Stimulated activated CD4-positive, alpha-beta T cell treated with anti-CD3 and anti-CD28 coated beads, Interleukin-4, amount 100 ng/mL, for 4 hours (primary cell): ENCODE results near the gene KDM4B.
A peak's percentile ranks its signal among the peaks of the same experiment; 100 is the strongest.

Experiments used
- DNase-seq, 2 experiments: peaks; one replicate each; pipeline ENCODE4 v3.0.0-alpha.2; 2020

KDM4B gene

DNA sequence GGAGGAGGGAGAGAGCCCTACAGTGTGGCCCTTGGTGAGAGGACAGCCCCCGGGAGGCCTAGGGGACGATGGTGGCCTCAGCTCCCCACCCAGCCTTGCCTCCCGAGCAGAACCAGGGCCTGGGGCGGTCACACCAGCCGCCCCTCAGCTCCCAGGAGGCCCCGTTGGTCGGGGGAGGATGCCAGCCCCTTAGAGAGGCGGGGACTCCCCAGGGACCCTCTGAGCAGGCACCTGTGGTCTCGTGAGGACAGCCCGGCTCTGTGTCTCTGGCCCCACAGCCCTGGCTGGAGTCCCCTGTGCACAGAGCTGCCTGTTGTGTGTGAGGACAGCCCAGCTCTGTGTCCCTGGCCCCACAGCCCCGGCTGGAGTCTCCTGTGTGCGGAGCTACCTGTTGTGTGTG, 158.8 kb downstream of the KDM4B start:
- no peak for DNase-seq

DNA sequence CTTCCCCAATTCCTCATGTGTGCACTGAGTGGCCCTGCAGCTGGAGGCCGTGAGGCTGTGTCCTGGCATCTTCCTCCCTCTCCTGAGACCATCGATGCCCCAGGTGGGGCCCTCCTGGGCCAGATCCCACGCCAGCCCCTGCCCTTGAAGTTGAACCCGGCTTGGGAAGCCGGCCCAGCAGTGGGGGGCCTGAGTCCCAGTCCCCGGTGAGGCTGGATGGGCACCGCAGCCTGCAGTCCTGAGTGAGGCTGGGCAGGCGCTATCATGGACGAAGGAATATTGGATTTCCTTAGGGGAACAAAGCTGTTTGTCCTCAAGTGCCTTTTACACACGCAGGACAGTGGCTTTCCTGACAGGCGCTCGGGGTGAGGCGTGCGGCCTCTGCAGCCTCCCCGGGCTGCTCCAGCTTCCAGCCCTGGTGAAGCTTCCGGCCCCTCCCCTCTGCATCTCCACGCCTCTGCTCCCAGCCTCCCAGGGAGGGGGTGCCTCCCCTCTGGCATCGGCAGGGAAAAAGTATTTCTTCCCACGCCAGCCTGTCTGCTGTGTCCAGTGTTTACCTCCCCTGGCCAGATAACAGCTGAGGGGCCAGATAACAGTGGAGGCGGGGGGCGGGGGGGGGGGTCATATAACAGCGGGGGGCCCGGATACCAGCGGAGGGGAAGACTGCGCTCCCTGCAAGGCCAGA, 159.5 kb downstream of the KDM4B start:
- no peak for DNase-seq

DNA sequence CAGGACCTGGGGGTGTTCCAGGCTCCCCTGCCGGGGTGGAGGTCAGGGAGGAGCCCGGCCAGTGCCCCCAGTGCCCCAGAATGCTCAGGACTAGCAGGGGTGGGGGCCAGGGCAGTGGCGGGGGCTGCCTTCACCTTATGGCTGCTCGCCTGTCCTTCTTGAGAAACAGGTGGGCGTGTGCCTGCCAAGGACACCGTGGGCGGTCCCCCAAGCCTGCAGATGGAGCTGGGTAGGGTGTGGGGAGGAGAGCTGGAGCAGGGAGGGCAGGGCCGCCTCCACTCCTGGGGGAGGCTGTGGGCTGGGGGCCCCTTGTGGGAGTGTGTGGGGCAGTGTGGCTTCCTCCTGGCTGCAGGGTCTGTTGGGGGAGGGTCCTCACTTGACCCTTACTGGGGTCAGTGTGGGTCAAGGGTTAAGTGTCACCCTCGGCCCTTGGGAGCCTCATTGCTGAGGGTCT, 160.1 kb downstream of the KDM4B start:
- DNase-seq, result no peak

DNA sequence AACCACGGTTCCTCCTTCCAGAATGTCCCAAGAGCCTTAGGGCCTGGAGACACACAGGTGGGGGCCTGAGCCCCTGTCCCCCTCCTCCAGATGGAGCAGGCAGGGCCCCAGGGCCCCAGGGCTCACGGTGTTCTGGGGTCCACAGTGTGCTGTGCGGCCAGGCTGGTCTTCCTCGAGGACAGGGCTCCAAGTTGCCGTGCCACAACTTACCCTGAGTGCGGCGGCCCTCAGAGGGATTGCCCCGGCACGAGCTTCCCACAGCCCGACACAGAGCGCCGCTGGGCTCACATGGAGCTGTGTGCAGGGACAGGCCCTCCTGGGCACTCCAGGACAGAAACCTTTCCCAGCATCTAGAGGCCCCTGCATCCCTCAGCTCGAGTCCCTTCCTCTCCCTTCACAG, 160.8 kb downstream of the KDM4B start:
- no peak for DNase-seq

DNA sequence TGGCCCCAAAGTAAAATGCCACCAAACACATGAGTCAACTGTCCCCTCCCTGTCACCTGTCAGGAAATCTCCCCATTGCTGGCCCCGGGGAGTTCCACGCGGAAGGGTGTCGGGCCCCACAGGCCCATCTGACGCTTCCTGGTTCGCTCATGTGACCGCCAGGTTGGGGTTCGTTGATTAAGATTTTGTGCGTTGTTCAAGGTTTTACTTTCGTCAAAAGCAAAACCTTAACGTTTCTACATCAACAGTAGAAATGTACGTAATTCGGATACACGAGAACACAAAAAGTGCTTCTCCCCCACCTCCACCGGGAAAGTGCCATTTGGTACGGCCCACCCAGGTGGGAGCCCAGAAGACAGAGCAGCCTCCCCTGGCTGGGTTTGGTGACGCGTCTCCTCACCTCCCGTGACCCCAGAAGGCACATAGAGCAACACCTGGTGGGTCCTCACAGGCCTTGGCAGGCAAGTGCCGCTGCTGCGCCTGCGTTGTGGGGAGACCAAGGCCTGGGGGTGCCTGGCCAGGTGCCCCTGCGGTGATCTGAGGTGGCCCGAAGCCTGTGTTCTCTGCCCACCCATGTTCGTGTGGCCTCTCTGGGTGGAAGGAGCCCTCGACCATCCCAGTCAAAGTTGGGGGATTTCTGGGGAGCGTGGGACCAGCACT, 161.6 kb downstream of the KDM4B start:
- DNase-seq, result peak; percentile 21 to 49

DNA sequence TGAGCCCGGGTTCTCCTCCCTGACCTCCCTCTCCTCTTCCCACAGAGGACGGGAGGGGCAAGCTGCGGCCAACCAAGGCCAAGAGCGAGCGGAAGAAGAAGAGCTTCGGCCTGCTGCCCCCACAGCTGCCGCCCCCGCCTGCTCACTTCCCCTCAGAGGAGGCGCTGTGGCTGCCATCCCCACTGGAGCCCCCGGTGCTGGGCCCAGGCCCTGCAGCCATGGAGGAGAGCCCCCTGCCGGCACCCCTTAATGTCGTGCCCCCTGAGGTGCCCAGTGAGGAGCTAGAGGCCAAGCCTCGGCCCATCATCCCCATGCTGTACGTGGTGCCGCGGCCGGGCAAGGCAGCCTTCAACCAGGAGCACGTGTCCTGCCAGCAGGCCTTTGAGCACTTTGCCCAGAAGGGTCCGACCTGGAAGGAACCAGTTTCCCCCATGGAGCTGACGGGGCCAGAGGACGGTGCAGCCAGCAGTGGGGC, 162.2 kb downstream of the KDM4B start:
- no peak for DNase-seq

DNA sequence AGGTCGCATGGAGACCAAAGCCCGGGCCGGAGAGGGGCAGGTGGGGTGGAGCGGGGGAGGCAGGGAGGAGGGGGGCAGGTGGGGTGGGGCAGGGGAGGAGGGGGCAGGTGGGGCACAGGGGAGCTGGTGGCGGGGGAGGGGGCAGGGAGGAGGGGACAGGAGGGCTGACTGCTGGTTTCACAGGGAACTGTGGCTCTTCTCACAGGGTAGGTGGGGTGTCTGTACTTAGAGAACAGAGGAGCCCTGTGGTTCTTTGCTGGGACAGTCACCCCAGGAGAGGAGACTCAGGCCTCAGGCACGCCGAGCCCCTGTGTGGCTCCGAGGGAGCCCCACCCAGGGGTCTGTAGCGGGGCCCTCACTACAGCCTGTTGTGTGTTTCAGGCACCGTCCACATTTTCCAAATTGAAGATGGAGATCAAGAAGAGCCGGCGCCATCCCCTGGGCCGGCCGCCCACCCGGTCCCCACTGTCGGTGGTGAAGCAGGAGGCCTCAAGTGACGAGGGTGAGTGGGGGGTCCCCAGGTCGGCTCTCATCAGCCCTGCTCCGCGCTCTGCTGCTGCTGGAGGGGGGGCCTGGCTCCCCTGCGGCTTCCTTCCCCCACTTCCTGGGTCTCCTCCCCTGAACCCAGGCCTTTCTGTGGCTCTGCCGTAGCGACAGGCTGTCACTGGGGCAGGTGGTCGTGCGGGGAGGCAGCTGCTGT, 162.7 kb downstream of the KDM4B start:
- DNase-seq, result no peak

DNA sequence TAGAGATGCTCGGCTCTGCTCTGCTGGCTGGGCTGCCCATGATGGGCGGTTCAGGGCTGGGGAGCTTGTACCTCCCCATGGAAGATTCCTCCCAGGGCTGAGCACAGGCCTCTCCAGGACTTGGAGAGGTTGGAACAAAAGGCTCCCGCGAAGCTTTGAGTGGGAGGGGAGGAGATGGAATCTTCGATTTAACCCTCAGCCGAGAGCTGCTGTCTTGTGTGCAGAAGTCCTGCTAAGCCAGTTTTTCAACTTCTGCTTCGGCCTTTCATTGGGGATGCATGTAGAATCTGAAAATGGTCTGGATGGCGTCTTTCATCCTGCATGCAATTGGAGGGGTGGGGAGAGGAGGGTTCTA, 163.3 kb downstream of the KDM4B start:
- DNase-seq, result no peak

DNA sequence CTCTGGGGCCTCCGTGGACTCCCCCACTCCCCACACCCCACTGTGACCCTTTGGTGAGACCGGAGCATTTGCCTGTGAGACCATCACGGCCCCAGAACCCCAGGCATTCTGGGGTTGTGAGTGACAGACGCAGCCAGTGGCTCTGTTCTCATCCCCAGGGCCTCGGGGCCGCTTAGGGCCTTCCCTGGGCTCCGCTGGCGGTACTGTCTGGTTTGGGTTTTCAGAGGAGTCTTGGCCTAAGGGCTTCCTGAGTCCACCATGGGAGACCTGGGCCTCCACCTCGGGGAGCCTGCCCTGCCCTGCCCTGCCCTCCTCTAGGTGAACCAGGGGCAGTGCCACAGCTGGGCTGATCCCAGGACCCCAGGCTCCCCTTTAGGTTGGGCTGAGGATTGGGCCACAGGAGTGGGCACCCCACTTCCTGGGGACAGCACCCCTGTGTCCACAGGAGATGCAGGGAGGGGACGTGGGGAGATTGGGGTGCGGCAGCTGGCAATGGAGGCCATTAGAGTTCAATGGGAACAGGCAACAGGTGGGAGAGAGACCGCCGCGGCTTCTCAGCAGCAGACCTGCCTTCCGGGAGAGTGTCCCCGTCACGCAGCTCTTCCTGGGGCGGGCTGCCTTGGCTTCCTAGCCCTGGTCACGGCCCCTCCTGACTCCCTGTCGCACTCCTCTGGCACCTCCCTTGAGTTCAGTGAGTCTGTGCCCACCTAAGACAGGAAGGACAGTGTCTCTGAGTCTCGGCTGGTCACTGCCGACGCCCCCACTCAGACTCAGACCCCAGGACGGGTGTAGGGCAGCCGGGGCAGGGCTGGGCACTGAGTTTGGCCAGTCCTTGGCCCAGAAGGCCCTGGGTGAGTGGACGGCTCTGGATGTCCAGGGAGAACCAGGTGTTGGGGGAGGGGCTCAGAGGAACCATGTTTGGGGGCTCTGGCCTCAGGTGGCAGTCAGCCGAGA, 164.1 kb downstream of the KDM4B start:
- no peak for DNase-seq

DNA sequence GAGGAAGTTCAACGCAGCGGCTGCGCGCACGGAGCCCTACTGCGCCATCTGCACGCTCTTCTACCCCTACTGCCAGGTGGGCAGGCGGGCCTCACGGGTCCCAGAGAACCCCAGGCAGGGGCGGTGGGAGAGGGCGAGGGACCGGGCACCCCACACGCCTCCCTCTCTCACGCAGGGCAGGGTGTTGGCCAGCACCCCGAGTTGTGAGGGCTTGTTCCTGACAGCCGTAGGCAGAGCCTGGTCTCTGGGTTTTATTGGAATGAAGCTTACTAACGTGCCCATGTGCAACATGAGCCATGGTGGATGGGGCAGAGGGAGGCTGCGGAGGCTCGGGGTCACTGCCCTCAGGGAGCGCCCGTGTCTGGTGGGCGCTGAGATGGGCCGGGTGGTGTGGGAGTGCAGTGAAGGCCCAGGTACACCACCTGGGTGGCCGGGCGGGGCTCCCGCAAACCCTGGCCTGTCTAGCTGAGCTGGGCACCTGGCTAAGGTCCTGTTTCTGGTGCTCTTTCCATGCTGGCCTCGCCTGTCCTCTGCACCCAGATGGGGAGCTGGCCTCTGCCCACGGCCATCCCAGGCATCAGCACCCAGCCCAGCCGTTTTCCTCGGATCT, 165.2 kb downstream of the KDM4B start:
- DNase-seq, result no peak

DNA sequence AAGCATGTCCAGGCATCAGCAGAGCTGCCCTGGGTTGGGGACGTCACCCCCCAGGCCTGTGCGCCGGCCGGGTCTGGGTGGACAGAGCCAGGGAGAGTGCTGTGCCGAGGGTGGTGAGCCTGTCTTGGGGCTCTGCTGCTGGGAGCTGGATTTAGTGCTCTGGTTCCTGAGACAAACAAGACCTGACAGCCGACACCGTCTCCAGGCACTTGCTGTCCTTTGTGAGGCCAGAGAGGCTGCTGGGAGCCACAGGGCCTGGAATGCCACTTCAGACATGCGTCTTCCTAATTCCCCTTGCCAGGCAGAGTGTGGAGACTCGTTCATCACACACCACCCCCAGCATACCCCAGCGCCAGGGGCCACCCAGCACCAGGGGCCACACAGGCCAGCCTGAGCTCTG, 165.8 kb downstream of the KDM4B start:
- no peak for DNase-seq

DNA sequence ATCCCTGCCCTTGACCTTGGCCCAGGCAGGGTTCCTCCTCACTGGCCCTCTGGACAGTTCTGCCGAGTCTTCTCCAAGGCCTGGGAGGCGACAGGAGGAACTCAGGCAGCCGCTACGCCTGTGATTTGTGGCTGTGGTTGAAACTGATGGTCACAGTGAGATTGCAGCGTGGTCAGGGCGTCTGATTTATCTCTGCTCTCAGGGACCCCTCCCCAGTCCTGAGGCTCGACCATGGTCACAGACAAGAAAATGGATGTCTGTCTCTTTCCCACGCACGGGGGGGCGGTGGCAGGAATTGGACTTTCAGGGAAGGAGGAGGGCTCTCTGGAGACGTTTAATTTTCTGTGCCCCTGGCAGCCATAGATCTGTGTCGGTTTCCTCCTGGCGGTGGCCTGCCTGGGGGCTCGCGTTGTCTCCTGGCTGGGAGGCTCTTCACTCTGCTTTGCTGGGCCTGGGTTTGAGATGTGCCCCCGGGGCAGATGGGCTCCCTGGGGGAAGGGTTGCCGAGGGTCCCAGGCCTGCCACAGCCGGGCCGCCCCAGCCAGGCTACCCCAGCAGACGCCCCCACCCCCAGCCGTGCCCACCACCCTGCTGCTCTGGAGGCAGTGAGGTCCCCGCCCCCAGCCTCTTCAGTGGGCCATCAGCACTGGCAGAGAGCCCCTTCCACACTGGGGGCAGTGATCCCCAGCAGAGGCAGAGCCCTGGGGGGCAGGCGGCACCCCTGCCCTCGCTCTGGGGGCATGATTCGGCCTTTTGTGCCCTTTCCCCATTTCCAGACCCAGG, 167.4 kb downstream of the KDM4B start:
- no peak for DNase-seq

DNA sequence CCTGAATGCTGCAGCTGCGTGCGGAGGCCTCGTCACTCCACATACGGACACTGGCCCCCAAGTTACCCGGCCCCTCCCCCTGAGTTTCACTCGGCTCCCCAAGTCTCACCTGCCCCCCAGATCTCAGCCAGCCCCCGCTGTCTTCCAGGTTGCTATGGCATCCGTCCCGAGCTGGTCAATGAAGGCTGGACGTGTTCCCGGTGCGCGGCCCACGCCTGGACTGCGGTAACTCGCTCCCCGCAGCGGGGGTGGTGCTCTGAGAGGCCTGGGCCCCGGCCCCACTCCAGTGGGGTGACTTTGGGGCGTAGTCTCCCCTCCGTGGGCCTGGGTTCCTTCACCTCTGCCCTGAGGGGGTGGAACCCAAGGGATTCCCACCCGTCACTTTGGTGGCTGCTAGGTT, 168.2 kb downstream of the KDM4B start:
- no peak for DNase-seq

DNA sequence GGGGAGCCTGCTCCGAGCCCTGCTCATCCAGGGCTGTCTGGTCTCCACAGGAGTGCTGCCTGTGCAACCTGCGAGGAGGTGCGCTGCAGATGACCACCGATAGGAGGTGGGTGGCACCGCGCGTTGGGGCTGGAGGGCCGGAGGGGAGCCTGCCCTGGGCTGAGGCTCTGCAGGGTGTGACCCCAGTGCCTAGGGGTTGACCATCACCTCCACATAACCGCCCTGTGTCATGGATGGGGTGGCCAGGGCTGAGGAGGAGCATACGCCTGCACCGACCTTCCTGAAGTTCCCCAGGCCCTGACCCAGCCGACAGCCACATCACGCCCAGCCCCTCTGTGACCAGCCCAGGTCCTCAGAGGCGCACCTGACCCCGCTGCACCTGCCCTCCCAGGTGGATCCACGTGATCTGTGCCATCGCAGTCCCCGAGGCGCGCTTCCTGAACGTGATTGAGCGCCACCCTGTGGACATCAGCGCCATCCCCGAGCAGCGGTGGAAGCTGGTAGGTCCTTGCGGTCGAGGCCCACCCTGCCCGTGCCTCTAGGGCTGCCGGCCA, 168.7 kb downstream of the KDM4B start:
- DNase-seq, result no peak

DNA sequence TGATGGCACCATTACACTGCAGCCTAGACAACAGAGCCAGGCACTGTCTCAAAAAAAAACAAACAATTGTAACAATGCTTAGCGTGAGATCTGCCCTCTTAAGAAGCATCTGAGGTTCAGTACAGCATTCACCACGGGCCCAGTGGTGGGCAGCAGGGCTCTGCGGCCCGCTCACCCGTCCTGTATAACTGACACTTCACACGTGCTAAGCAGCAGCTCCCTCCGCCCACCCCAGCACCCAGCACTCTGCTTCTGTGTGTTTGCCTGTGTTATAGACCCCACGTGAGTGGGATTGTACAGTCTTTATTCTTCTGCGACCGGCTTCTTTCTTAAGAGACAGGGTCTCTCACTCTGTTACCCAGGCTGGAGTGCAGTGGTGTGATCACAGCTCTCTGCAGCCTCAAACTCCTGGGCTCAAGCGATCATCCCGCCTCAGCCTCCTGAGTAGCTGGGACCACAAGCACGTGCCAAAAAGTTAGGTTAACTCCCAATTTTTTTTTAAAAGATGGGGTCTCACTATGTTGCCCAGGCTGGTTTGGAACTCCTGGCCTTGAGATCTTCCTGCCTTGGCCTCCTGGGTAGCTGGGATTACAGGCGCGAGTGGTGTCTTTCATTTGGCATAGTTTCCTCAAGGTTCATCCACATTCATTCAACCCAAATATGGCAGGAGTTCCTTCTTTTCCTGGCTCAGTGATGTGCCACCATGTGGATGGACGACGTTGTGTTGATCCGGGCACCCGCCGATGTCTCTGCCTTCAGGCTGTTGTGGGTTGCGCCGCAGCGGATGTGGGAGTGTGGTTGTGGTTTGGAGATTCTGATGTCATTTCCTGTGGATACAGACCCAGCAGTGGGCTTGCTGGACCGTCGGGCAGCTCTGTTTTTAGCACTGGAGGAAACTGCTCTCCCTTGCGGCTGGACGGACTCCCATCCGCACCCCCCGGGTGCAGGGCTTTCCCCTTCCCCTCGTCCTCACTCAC, 170.0 kb downstream of the KDM4B start:
- DNase-seq, result peak; percentile 53 to 54

DNA sequence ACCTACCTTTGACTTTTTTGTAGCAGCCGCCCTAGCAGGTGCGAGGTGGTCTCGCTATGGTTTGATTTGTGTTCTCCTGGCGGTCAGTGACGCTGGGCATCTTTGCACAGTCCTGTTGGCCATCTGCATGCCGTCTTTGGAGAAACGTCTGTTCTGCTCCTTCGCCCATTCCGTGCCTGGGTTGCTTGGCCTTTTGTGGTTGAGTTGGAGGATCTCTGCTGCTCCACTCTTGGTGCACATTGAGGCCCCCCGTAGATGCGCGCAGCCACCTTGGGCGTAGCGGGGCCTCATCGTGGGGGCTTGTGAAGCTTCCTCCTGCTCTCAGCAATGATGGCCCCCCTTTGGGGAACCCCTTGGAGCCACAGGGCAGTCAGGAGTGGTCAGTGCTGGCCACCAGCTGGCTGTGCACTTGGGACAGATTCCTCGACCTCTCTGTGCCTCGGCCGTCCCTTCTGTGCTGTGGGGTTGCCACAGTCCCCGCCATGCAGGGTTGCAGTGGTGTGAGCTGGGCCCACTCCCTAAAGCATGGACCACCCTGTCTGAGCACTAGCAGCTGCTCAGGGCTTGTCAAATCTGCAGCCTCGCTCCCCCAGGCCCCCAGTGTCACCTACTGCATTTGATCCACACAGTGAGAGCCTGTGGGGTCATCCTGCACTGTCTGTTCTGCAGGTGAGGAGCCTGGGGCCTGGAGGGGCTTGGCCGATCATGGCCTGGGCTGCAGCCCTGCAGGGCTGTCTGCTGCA, 170.8 kb downstream of the KDM4B start:
- DNase-seq, result no peak

DNA sequence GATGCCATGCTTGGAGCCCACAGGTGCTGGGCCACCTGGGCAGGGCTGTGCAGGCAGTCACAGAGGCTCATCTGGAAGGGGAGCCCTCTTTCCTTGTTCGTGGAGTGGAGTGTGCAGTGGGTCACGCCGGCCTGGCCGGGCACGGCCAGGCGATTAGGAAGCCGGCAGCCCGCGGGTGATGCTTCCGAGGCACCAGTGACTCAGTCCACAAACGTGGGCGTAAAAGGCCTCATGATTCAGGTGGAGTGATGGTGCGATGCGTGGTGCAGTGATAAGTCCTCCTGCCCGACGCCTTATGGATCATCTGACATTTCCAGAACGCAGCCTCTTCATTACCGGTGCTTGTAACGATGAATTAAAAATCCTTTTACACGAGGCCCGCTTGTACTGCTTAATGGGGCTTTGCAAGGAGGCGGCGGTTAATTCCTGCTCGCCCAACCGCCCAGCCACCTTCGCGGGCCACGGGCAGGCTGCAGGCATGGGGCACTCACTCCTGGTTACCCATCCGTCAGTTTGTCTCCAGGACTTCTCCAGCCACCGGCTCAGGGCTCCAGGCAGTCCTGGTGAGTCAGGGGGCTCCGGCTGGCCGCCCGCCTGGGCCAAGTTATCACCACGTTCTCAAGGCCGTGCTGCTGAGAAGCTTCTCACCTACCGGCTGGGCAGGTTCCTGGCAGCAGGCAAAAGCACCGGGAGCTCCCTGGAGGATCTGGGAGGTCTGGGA, 172.4 kb downstream of the KDM4B start:
- no peak for DNase-seq

DNA sequence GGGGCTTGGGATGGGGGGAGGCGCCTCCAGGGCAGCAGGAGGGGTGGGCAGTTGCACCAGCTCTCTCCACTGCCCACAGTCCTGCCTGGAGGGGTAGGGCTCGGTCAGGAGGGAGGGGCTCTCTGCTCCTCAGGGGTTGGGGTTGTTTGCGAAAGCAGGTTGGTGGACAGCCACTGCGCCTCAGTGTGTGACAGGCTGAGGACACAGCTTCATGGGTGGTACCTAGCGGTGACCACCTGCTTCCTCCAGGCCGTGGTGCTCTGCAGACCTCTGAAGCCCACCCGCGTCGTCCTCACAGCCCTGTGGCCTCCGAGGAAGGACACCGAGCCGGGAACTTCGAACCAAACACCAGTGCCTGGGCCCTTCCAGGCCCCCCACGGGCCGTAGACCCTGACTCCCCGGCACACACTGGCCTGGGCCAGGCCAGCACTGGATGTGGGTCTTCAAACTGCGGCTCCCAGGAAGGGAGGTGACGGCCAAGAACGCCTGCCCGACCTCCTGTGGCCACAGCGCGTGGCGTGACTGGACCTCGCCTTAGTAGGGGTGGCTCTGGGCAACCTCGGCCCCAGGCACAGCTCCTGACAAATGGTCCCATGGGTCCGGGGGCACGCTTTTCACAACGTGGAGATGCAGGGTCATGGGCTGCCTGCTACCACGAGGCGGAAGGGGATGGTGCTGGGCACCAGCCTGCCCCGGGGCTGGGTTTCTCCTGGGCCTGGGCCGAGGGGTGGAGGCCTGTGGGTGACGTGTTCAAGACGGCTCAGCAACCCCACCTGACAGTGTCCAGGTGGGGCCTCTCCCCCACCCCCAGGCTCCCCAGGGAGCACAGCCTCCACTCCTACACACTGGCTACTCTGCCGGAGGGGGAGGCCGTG, 173.2 kb downstream of the KDM4B start:
- no peak for DNase-seq
